Transverse colon (tissue), 4 donors: Measurements from ENCODE around the gene TJP1. TPM values are rescaled to one million over a fixed set of nuclear protein-coding genes. Genes with fewer than 3 reads are reported as not detected.

Experiments used
- DNase-seq: peaks from one replicate; pipeline ENCODE4 v3.0.0-alpha.2; 2019
- H3K27ac ChIP-seq, 4 donors: fragments of 200-600 bp; sonication (generic); 2 replicates each; pipeline ENCODE4 v1.5.1; 2016 to 2018; ENCODE audit warnings: inconsistent platforms in 4 of 4
- H3K27me3 ChIP-seq: fragments of 200-600 bp; sonication (generic); 2 replicates; pipeline ENCODE4 v1.5.1; 2017; ENCODE audit warnings: inconsistent platforms
- H3K36me3 ChIP-seq, 4 donors: fragments of 200-600 bp; sonication (generic); 2 replicates each; pipeline ENCODE4 v1.5.1; 2017 to 2019; ENCODE audit warnings: inconsistent platforms in 4 of 4
- H3K4me1 ChIP-seq, 4 donors: fragments of 200-600 bp; sonication (generic); 2 replicates each; pipeline ENCODE4 v1.5.1; 2017 to 2020; ENCODE audit warnings: inconsistent platforms in 4 of 4
- H3K4me3 ChIP-seq, 4 donors: fragments of 200-600 bp; sonication (generic); 1 replicate in 1 of 4; 2 replicates in 3 of 4; pipeline versions ENCODE4 v1.5.1 to v1.6.1; 2017 to 2019; ENCODE audit warnings: inconsistent platforms in 4 of 4
- H3K9me3 ChIP-seq, 2 donors: fragments of 200-600 bp; sonication (generic); 2 replicates each; pipeline ENCODE4 v1.5.1; 2017 to 2019; ENCODE audit warnings: inconsistent platforms in 2 of 2
- CTCF ChIP-seq, 5 experiments: fragments of 200-600 bp in 3 of 5; fragments of 450-650 bp in 2 of 5; sonication (generic) in 3 of 5; IDR thresholded peaks; 1 replicate in 2 of 5; 2 replicates in 3 of 5; pipeline ENCODE4 v1.5.1; 2016 to 2017; ENCODE audit warnings: antibody characterized with exemption in 5 of 5, inconsistent platforms in 3 of 5, mild to moderate bottlenecking in 2 of 5, moderate library complexity in 1 of 5
- EP300 ChIP-seq: sonication (generic); formaldehyde crosslinking; IDR thresholded peaks from one replicate; pipeline ENCODE4 v1.6.1; 2017; ENCODE audit warnings: antibody characterized with exemption, low read depth
- POLR2A ChIP-seq: fragments of 450-650 bp; IDR thresholded peaks from one replicate; pipeline ENCODE4 v1.6.1; 2016; ENCODE audit warnings: antibody characterized with exemption, mild to moderate bottlenecking, moderate library complexity
- POLR2AphosphoS5 ChIP-seq, 3 donors: sonication (generic); formaldehyde crosslinking; IDR thresholded peaks; one replicate each; pipeline ENCODE4 v1.6.1; 2016; ENCODE audit warnings: antibody characterized with exemption in 3 of 3
- WGBS, 2 donors: methylation state at CpG; one replicate each; pipeline ENCODE4 v1.1.5; 2018; ENCODE audit warnings: low coverage in 1 of 2; 5-methylcytosine and 5-hydroxymethylcytosine counted together
- in situ Hi-C, 4 donors: fragments of 200-750 bp; cut with MboI; loops; one replicate each; pipeline versions ENCODE4 v1.15.0 to v1.15.1; 2017; ENCODE audit warnings: low sequenced_read_pairs in 3 of 4, low pct_ligation_motif_present in 1 of 4, low pct_unique_long_range_greater_than_20kb in 1 of 4
- intact Hi-C: fragments of 100-400 bp; cut with DNase I; formaldehyde crosslinking; loops from one replicate; pipeline ENCODE4 v1.15.1; 2023; ENCODE audit warnings: low total_unique reads
- total RNA-seq, 4 donors: library from RNA; depleted of rRNA; stranded (reverse); fragments of >200 nt; gene quantifications; one replicate each; pipeline ENCODE4 v1.1.0, GENCODE V29; 2016

TJP1 gene
- total RNA-seq, 4 donors from 2014 or later: 69.9 to 119 (median 93.0) TPM

- no peaks in the 10 kb centered on the region for H3K9me3 ChIP-seq
- no peaks in the 10 kb centered on the region for H3K36me3 ChIP-seq
- no peak for DNase-seq
- TF ChIP-seq POLR2AphosphoS5 (IDR thresholded peaks at IDR 0.05): no peak
- no peak for TF ChIP-seq CTCF (IDR thresholded peaks at IDR 0.05)
- TF ChIP-seq EP300: no peak
- no peak for TF ChIP-seq POLR2A
- no peak overlapping the region for H3K27ac ChIP-seq
- no peak overlapping the region for H3K4me3 ChIP-seq
- peaks cover 7% of the 10 kb centered on the region for H3K27me3 ChIP-seq
- H3K4me1 ChIP-seq: peaks cover 0 to 11% (median 5%) of the 10 kb centered on the region in 4 donors
- 64 to 72% methylated on average over 3 to 8 of the region's 8 CpGs for WGBS, 2 donors
- intact Hi-C loops: no loop called here
- in situ Hi-C loops: no loop called here
Observed at GRCh38 chr15:29826908-29827820, 4.9 kb upstream of the TJP1 start.

- in situ Hi-C loops: no loop called here
- Histone ChIP-seq H3K4me3 (no peak overlapping the region), H3K36me3 (no peaks in the 10 kb centered on the region), H3K27ac (no peak overlapping the region), H3K4me1 (peaks cover 0 to 19% (median 5%) of the 10 kb centered on the region in 4 donors), H3K27me3 (peaks cover 11% of the 10 kb centered on the region), H3K9me3 (no peaks in the 10 kb centered on the region)
- WGBS, 2 donors: 50 to 53% methylated on average over 3 of the region's 3 CpGs
- intact Hi-C loops: no loop called here
- no peak for DNase-seq
- TF ChIP-seq POLR2AphosphoS5 (IDR thresholded peaks at IDR 0.05) (no peak), POLR2A (no peak), EP300 (no peak), CTCF (IDR thresholded peaks at IDR 0.05) (no peak)
Observed at GRCh38 chr15:29825227-29825626, 3.0 kb upstream of the TJP1 start.

- peaks cover 0 to 31% (median 5%) of the 10 kb centered on the region in 4 donors for H3K4me1 ChIP-seq
- H3K4me3 ChIP-seq: peak overlapping the region; percentile 24 to 64 (median 62)
- no peak for TF ChIP-seq EP300
- peak in 2 of 3 donors; percentile 51 to 52 for TF ChIP-seq POLR2AphosphoS5 (IDR thresholded peaks at IDR 0.05)
- H3K27ac ChIP-seq: peak overlapping the region; percentile 92 to 98 (median 96)
- WGBS, 2 donors: 11 to 25% methylated on average over 2 to 31 of the region's 31 CpGs
- intact Hi-C loops (no loop called here), in situ Hi-C loops (no loop called here)
- no peaks in the 10 kb centered on the region for H3K36me3 ChIP-seq
- DNase-seq: peak; percentile 72
- H3K27me3 ChIP-seq: peaks cover 7% of the 10 kb centered on the region
- H3K9me3 ChIP-seq: no peaks in the 10 kb centered on the region
Observed at GRCh38 chr15:29822684-29823459, 604 bp upstream of the TJP1 start.

- Histone ChIP-seq H3K9me3 (no peaks in the 10 kb centered on the region), H3K4me3 (peak overlapping the region; percentile 60 to 89 (median 64)), H3K27me3 (peaks cover 7% of the 10 kb centered on the region), H3K4me1 (peaks cover 0 to 32% (median 5%) of the 10 kb centered on the region in 4 donors), H3K27ac (peak overlapping the region; percentile 92 to 98 (median 96)), H3K36me3 (no peaks in the 10 kb centered on the region)
- in situ Hi-C loops: no loop called here
- intact Hi-C loops: no loop called here
- 0 to 2% methylated on average over 2 to 38 of the region's 79 CpGs for WGBS, 2 donors
- peak; percentile 83 for DNase-seq
- TF ChIP-seq EP300 (no peak), CTCF (IDR thresholded peaks at IDR 0.05) (peak in 3 of 5 experiments; percentile 11 to 39 (median 21)), POLR2A (peak; percentile 71), POLR2AphosphoS5 (IDR thresholded peaks at IDR 0.05) (peak; percentile 70 to 83 (median 81))
Observed at GRCh38 chr15:29821416-29822099, 710 bp downstream of the TJP1 start.
